HG03432 (cell line): ENCODE measurements around the gene HEPACAM2.

Experiments
- ATAC-seq: cut with Tn5 transposase; IDR thresholded peaks from one replicate; pipeline ENCODE4 v1.9.1; 2021; ENCODE audit warnings: mild to moderate bottlenecking, moderate library complexity; ENCODE audit not compliant: unreplicated experiment

HEPACAM2 gene

DNA sequence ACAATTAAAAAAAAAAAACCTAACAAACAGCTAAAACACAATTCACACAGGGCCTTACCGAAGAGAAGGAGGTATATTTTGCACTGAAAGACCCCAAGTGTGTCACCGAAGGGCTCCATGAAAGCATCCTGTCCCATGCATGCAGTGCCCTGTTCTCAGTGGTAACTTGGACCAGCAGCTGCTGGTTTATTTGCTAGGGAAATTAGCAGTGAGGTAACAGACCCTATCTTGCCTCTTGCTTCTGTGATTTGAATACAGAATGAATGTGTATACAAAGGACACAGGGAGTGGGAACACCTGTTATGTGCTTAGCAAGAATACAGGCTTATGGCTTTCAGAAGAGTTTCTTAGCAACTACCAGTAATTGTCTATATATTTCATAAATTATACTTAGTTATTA, at the start of gene HEPACAM2:
Gene HEPACAM2 (minus strand): TSS at position 160 of the 400 bp plus-strand sequence.
- ATAC-seq = no peak

DNA sequence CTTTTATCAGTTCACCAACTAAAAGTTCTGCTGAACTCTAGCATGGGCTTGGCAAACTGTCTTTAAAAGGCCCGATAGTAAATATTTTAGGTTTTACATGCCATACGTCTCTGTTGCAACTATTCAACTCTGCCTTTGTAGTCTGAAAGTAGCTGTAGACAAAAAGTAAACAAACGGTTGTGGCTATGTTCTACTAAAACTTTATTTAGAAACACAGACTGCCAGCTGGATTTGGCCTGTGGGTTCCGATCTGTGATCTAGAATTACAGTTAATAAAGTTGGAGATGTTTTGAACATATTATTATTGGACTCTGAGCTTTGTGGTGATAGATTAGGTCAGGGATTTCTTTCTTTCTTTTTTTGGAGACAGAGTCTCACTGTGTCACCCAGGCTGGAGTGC, 39.0 kb upstream of the HEPACAM2 start:
- ATAC-seq = no peak

DNA sequence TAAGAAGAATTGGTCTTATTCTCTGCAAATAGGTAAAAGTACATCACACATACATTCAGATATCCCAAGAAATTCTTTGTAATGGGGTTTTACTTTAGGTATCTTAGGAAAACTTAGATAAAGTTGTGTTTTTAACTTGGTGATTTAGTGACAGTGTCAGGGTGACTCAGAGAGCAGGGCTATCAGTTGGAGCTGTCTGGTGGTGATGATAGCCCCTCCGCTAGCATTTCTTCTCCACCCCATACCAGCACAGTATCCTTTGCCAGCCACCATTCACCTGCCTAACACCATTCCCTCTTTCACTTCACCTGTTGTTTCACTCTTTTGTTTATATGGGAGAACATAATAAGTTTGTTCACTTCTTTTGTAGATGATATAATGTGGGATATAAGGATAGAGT, 36.3 kb upstream of the HEPACAM2 start:
- no peak for ATAC-seq

DNA sequence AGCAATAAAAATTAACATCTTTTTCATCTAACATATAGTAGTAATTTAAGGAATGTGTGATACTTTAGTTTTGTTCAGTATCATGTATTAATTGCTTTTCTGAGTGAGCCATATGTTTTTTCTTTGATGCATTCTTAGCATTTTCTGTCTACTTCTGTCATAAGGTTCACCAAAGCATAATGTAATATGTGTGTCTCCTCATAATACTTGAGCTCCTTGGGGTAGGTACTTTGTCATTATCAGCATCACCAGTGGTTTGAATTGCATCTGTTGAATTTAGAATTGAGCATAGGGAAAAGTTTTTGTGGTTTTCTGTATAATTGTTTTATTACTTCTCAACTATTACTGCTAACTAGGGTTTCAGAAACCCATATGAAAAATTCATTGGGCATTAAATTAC, 32.4 kb upstream of the HEPACAM2 start:
- ATAC-seq = no peak

DNA sequence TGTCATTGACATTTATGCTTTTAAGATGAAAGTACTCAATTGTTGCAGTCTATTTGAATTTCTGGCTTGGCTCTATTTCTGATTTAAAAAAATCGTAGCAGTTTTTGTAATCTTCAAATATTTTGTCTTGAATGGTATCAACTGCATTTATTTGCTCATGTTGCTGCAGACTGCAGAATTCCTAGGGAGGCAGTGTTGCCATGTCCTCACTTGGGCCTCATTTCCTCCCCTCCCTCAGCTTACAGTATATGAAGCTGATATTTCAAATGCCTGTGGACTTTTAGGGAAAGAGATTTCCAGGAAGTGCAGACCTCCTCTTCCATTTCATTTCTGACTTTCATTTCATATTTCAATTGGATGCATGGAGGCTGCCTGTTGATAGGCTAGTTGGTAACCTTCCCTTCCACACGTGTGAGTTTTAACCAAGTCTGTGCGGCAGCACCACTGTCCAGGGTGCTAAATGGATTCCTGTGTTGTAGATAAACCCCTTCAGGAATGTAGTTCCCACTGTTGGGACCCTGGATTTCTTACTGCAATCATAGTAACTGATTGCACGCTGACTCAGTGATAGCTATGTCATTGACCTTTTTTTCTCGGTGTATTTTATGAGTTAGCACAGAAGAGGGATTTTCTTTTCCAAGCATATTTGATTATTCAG, 23.4 kb upstream of the HEPACAM2 start:
- ATAC-seq = no peak

DNA sequence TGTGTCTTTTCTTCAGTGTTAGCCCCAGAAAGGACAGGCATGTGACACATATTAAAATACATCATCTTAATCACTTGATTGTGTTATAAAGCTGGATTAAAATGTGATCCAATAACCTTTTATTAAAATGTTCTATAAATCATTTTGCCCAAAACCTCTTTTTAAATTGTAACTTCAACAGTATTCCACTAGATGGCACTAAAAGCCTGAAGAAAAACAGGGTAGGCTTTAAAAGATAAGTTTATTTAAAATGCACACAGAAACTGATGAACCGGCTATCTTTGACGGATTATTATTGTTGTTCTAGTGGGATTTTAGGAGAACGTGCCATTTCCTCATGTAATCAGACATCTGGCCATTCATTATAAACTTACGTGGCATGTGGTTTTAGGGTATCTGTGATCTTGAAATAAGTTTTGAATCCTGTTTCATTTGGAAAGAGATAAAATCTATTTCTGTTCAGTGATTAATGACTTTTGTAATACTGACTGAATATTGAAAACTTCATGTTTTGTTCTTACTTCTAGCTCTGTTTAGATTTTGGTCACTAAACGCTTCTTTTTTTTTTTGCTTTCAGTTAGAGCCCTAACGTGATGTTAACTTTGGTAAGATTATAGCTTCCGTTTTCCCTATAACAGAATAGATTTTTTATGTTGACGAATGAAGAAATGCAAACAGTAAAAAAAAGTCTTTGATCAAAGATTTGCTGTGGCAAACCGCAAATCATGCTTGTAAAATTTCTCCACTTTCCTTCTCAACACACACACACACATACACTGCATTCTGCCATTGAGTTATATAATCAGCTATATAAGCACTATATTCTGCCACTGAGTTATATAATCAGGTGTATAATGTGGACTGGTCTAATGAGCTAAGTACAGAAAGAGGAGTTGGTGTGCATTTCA, 19.5 kb upstream of the HEPACAM2 start:
- ATAC-seq = no peak

DNA sequence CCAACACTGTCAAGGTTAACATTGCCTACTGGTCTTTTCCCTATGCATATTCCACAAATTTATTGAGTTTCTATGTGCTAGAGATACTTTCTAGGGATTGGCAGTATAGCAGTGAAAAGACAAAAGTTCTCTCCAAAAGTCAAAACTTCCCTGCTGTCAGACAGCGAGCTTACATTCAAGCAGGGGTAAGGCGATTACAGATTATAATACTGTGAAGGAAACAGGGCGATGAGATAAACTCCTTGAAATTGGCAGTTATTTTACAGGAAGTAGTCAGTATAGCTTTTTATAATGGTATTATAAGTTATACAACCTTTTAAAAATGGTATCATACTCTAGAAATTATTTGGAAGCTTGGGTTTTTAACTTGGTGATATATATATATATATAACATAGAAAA, 15.8 kb upstream of the HEPACAM2 start:
- ATAC-seq = no peak

DNA sequence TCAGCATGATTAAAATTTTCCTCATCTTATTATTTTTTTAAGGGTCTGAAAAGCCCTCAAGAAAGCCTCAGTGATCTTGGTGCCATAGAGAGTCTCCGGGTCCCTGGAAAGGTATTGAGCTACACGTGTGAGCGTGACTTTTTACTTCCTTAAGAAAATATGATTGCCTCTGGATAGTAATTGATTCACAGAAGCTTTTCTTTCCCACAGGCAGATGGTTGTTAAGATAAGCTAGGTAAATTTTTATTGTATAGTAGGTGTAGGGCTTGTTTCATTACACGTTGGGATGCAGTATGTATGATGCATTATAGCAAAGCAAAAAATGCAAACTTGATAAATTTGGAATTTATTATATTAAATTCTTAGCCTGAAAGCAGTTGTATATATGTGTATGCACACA, 13.6 kb upstream of the HEPACAM2 start:
- ATAC-seq = no peak

DNA sequence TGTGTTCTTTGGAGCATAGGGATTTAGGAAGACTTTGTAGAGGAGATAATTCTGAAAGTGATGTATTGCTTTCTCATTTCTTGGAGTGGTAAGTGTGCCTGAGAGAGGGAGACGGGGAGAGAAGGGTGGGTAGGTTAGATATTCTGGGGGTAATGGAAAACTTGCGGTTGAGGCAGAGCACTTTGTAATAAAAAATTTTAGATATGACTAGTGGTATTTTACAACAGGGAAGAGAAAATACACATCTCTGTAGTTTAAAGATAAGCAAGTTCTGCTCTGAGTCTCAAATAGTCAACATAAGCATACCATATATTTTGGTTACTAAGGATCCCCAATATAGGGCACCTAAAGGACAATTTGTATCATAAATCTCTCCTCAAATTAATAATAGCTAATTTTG, 12.5 kb upstream of the HEPACAM2 start:
- ATAC-seq = peak; percentile 39

DNA sequence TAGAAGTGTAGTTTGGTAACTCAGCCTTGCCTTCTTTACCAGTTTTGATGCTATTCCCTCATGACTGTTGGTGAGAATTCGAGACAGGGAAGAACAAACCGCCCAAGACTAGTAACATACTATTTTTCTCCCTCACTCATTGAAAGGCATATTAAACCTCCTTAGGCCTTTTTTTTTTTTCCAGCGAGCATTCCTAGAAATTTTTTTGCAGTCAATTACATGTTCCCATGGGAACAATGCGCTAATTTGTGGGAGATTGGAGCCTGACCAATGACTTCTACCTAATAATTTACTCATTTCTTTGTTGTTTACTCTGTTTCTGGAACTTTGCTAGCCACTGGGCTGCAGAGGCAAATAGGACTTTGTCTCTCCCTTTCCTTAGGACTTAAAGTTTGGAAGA, 11.9 kb upstream of the HEPACAM2 start:
- no peak for ATAC-seq

DNA sequence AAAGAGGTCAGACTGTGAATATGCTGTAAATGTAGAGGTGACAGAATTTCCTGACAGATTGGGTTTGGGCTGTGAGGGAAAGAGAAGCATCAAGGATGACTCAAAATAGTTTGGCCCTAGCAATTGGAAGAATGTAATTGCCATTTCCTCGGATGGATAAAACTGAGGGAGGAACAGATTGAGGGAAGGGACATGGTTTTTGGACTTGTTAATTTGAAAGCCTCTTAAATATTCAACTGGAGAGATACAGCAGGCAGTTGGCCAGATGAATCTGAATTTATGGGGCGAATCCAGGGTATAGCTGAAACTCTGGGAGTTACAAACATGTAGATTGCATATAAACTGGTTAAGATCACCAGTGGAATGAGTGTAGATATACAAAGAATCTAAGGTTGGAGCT, 9.3 kb upstream of the HEPACAM2 start:
- no peak for ATAC-seq

DNA sequence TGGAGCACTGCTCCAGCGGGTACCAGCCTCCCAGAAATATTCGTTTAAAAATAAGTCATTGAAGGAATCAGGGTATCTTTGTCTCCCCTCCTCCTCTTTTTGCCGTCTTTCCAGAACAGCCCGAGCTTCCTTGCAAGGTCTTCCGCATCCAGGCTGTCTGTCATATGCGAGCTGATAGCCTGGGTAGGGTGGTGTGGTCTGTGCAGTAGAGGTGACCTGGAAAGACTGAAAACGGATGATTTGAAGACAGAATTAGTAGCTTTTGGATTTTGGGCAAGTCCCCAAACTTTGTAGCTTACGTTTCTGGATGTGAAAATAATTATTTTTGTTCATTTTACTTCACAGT, 6.4 kb upstream of the HEPACAM2 start:
- ATAC-seq = peak; percentile 10

DNA sequence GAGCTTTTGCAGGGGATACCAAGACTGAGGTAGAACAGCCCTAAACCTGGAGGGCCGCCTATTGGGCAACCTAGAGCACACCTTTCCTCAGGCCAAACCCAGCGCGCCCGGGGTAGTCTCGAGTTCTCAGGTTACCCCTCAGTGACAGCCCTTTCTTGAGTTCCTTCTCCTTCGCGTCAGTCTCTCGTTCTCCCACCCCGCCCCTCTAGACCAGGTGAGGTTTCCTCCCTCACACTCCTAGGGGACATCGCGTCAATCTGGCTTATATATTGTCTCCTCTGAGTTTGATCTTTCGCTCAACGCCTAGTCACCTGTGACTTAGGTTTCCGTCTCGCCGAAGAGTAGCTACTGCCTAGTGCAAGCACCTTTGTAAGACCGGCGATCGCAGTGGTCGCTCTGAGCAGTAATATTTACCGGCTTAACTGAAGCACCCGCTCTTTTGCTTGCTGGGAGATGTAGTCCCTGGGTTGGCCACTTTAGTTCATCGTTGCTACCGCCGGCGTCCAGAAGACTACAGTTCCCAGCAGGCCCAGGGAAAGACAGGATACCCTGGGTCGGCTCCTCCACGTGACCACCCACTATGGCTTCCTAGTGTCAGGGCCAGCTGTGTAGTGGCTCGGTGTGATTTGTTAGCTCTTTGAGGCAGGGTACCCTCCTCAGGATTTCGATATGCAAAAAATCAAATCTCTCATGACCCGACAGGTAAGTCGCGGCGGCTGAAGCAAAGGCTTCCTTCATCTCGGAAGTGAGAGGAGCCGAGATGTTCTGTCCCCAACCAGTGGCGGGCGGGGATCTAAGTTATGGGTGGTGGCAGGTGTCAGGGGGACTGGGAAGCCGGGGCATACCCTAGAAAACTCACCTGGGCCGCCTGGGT, 5.8 kb upstream of the HEPACAM2 start, which contains the start of gene VPS50:
Gene VPS50 (plus strand): TSS at position 568 of the 874 bp plus-strand sequence. CDS start 102 bp downstream, at position 670.
- ATAC-seq = peak; percentile 99

DNA sequence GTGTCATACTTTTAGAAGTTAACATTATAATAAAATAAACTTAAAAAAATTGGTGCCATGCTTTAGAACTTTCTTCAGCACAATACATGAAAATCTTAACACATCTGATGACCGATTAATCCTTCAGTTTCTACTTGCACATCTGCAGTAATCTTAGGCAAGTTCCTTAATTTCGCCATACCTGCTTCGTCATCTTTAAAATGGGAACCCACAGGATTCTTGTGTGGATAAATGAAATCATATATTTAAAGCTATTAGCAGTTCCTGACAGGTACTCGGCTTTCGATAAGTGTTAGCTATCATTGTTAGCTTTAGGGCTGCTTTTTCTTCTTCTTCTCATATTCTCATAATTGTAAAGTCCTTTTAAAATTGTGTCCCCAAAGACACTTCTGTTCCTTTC, 5.0 kb upstream of the HEPACAM2 start:
- ATAC-seq = no peak

DNA sequence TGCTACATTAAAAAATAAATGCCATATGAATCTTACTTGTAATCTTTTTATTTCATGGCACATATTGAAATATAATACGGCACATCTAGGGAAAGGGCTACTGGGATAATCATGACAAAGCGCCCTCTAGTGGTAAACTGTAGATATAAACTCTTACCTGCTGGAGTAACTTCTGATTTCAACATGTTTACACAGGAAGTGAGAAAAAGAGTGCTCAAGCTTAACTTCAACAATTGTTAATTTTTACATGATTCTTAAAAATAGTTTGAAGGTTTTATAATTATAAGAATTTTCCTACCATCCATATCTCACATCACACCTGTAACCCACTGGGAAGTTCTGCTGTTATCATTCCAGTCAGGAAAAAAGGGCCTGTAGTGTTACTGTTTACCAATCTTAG, 2.0 kb upstream of the HEPACAM2 start:
- ATAC-seq = no peak

DNA sequence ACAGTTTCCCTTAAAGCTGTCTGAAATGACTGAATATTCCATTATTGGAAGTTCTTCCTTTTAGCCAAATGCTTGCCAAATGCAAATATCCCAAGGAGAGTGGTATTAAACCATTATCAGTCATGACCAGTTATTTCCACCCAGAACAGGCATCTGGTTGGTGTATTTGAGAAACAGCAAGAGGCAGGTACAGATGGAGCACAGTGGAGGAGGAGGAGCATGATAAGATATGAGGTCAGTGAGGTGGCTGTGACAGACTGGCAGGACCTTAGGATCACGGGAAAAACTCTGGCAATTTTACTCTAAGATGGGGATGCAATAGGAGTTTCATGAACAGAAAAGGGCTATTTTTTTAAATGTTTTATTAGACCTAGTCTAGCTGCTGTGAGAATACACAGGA, 6.4 kb downstream of the HEPACAM2 start:
- ATAC-seq = no peak

DNA sequence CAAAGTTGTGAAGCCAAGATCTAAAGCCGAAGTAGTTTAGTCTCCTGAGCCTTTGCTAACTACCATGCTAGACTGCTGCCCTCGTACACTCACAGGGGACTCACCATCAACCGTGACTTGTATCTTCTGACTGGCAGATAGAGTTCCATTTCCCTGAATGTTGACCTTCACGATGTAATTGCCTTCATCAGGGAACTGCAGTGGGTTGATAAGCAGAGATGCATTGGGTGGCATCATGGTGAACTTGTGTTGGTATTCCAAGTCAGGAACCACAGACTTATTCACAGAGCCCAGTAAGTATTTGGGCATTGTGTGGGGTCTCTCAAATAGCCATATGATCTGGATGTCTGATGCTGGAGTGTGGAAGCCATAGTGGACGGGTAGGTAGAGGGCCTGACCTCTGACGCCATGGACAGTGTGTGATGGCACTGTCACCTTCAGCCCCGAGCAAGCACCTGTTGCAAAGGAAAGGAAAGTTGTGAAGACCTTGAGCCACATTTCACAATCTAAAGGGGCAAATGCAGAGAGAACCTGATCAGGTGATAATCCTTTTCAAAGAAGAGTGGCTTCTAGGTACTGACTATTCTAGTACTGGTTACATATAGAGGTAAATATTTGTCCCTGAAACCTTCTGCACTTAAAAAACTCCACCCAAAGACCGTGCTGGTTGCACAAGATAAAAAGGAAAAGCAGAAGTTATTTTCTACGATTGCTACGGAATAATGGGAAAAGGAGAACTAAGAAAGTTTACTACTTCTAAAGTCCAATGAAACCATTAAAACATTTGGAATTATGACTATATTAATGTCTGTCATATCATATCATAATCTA, 7.1 kb downstream of the HEPACAM2 start:
- no peak for ATAC-seq

DNA sequence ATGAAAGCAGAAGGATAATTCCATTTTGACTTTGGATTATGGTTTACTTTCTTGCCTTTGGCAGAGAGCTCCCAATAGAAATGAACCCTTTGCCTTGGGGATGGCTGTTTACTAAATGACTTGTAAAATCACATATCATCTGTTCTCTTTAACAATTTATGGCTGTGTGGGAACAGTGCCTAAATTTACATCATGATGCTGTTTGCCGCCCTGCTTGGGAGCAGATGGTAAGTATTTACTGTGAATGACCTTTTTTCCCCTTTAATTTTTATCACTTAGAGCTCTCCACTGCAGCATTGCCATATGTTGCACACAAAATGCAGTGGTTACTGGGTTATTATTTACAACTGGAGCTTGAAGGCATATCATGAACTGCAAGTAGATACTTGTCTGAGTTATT, 13.4 kb downstream of the HEPACAM2 start:
- no peak for ATAC-seq

DNA sequence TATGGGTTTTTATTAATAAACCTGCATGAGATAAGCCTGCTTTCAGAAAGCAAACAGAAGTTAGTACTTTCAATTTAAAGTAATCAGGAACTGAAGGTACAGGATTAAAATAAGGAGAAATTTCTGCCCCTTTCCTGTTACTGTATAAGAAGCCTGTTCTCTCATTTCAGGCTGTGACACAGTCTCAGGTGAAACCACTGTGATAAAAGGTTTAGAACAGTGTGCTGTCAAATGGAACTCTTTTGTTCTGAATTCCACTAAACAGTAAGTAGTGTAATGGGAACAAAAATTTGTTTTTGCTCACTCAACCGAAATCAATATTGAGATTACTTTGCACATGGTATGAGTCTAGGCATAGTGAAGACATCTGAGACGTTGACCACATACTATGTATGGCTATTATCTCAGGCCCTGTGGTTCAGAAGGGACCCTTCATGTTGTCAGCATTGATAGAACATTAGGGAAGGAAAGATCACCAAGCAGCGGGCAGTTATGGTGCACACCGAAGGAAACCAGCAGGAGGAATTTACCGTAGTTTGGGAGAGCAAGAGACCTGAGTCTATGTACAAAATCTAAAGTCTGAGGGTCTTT, 14.9 kb downstream of the HEPACAM2 start:
- ATAC-seq = no peak

DNA sequence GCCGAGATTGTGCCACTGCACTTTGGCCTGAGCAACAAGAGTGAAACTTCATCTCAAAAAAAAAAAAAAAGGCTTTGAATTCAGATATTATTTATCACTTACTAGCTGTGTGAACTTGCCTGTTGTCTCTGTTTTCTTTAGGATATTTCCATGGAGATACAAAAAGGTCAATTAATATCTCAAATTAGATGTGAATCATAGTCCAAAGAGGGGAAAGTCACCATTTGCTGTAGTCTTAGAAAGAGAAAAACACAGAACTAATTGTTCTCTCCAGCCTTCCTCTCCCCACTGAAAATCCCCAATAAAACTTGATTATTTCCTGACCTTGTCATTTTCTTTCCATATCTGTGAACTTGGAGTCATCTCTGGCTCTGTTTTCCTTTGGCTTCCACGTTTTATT, 21.2 kb downstream of the HEPACAM2 start:
- no peak for ATAC-seq
